ENCODE results near the gene ATP10D. TPM values are rescaled to one million over a fixed set of nuclear protein-coding genes. Genes with fewer than 3 reads are reported as not detected.

Gene ATP10D
- total RNA-seq, 4 donors from 2014 or later: 4.4 to 15.7 (median 10.0) TPM

DNA sequence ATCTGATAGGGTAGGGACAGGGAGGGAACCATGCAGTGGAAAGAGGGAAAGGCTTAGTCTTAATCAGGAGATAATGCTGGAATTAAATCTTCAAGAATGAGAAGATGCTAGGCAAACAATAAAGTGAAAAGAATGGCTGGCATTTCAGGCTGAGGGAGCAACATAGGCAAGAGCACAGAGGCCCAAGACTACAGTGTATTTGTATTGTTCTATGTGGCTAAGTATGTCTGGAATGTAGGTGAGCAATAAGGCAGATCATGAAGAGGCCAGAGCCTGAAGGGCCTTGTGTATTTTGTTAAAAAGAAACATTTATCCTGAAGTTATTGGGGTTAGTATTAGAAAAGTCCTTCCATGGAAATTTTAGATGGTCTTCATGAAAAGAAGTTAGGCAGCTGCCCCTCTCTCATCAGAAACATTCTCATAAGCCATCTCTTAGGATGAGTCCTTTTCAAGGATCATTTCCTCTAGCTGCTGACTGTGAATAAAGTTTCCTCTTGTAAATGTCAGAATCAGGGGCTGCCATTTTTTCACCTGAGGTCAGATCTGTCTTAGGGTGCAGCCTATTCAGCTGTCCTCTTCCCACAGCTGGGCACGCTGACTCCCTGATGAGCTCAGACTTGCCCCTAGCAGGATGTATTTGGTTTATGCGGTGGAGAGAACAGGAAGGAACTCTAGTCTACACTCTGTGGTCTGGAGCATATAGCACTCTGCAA is 46.3 kb downstream of the ATP10D start:
- Histone ChIP-seq H3K27me3 (no peaks in the 10 kb centered on the region), H3K9me3 (no peaks in the 10 kb centered on the region), H3K4me3 (no peak overlapping the region), H3K36me3 (no peaks in the 10 kb centered on the region), H3K27ac (peak overlapping the region in 2 of 4 donors; percentile 27 to 49), H3K4me1 (peaks cover 0 to 14% (median 5%) of the 10 kb centered on the region in 4 donors)
- peak in 2 of 3 donors; percentile 67 to 85 for DNase-seq
- no peak for TF ChIP-seq POLR2A (IDR thresholded peaks at IDR 0.05)
- TF ChIP-seq, protein P1, sequence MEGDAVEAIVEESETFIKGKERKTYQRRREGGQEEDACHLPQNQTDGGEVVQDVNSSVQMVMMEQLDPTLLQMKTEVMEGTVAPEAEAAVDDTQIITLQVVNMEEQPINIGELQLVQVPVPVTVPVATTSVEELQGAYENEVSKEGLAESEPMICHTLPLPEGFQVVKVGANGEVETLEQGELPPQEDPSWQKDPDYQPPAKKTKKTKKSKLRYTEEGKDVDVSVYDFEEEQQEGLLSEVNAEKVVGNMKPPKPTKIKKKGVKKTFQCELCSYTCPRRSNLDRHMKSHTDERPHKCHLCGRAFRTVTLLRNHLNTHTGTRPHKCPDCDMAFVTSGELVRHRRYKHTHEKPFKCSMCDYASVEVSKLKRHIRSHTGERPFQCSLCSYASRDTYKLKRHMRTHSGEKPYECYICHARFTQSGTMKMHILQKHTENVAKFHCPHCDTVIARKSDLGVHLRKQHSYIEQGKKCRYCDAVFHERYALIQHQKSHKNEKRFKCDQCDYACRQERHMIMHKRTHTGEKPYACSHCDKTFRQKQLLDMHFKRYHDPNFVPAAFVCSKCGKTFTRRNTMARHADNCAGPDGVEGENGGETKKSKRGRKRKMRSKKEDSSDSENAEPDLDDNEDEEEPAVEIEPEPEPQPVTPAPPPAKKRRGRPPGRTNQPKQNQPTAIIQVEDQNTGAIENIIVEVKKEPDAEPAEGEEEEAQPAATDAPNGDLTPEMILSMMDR (IDR thresholded peaks at IDR 0.05): no peak

DNA sequence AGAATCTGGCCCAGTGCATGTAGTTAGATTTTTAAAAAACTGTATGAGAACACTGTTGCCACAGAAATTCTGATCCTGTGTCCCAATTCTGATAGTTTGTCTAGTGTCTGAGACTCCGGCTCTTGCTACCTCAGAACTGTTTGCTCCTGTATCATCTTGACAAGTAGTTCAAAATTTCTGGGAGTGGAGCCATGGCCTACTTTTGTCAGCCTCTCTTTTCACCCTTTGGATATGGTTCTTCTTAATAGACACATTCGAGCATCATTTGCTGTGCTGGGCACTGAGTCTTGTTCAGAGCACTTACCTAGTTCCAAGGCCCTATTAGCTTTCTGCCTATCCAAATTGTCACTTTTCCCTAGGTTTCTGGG is 46.9 kb downstream of the ATP10D start:
- DNase-seq: no peak
- H3K4me3 ChIP-seq: no peak overlapping the region
- H3K36me3 ChIP-seq: no peaks in the 10 kb centered on the region
- TF ChIP-seq, protein P1 (IDR thresholded peaks at IDR 0.05): no peak
- TF ChIP-seq POLR2A (IDR thresholded peaks at IDR 0.05): no peak
- peaks cover 0 to 14% (median 5%) of the 10 kb centered on the region in 4 donors for H3K4me1 ChIP-seq
- H3K27ac ChIP-seq: peak overlapping the region in 2 of 4 donors; percentile 27 to 49
- no peaks in the 10 kb centered on the region for H3K27me3 ChIP-seq
- no peaks in the 10 kb centered on the region for H3K9me3 ChIP-seq

DNA sequence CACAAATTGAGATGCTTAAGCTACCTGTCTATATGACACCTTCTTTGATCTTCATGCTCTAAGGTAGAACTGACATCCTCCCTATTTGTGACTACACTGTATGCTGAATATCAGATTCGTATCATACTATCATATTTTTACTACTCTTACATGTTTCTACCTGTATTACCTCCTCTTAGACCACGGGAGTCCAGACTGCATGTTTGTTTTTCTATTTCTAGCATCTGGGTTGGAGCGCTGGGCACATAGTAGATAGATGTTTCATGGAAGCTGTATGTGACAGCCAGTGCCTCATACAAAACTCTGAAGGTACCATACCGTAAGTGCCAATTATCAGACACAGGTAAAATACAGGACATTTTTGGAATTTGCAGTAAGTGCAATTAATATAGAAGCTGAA is 47.6 kb downstream of the ATP10D start:
- no peak for TF ChIP-seq POLR2A (IDR thresholded peaks at IDR 0.05)
- TF ChIP-seq, protein P1 (IDR thresholded peaks at IDR 0.05): no peak
- H3K27ac ChIP-seq: peak overlapping the region in 1 of 4 donors; percentile 27

DNA sequence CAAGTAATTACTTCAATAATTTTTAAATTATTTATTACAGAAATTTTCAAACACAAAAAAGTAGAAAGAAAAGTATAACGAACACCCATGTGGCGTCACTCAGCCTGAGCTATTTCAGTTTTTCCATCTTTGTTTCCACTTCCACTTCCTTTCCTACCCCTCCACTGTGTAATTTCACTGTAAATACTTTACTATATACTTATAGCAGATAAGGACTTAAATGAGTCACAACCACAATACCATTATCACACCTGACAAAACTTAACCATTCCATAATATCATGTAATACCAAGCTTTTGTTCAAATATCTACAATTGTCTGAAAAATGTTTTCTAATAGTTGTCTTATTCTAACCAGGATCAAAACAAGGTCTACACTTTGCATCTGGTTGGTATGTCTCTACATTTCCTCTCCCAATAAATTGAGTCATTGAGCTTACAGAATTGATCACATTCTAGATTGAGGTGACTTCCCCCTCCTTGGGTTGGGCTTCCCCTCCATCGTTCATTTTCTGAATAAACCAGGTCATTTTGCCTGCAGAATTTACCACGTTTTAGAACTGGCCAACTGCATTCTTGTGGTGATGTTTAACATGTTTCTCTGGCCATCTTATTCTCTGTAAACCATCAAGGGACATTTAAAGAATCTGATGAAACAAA is 48.7 kb downstream of the ATP10D start:
- Histone ChIP-seq H3K27me3 (no peaks in the 10 kb centered on the region), H3K4me3 (no peak overlapping the region), H3K36me3 (peaks cover 0 to 5% (median 0%) of the 10 kb centered on the region in 3 donors), H3K4me1 (peaks cover 0 to 14% (median 5%) of the 10 kb centered on the region in 4 donors), H3K27ac (no peak overlapping the region), H3K9me3 (no peaks in the 10 kb centered on the region)
- DNase-seq: no peak
- TF ChIP-seq, protein P1 (IDR thresholded peaks at IDR 0.05): no peak
- no peak for TF ChIP-seq POLR2A (IDR thresholded peaks at IDR 0.05)

More for the DNA sequence above, 47.6 kb downstream of the ATP10D start:
- no peaks in the 10 kb centered on the region for H3K27me3 ChIP-seq
- peaks cover 0 to 14% (median 5%) of the 10 kb centered on the region in 4 donors for H3K4me1 ChIP-seq
- H3K36me3 ChIP-seq: no peaks in the 10 kb centered on the region
- DNase-seq: no peak
- no peak overlapping the region for H3K4me3 ChIP-seq
- H3K9me3 ChIP-seq: no peaks in the 10 kb centered on the region

DNA sequence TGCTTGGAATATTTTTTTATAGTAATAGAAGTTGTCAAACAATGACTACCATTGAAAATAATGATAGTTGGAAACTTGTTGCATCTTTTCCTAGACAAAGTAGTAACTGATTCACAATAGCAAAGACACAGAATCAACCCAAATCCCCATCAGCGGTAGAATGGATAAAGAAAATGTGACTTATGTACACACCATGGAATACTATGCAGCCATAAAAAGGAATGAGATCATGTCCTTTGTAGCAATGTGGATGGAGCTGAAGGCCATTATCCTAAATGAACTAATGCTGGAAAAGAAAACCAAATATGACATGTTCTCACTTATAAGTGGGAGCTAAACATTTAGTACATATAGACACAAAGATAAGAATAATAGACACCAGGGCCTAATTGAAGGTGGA is 49.7 kb downstream of the ATP10D start:
- no peak for DNase-seq
- H3K36me3 ChIP-seq: peaks cover 0 to 6% (median 0%) of the 10 kb centered on the region in 3 donors
- H3K4me3 ChIP-seq: no peak overlapping the region
- H3K27me3 ChIP-seq: no peaks in the 10 kb centered on the region
- no peak overlapping the region for H3K27ac ChIP-seq
- no peaks in the 10 kb centered on the region for H3K9me3 ChIP-seq
- peaks cover 0 to 14% (median 5%) of the 10 kb centered on the region in 4 donors for H3K4me1 ChIP-seq
- no peak for TF ChIP-seq POLR2A (IDR thresholded peaks at IDR 0.05)
- TF ChIP-seq, protein P1 (IDR thresholded peaks at IDR 0.05): no peak
